Measurements from ENCODE around the gene TCP11.

- no peak for TF ChIP-seq POLR2AphosphoS5 (IDR thresholded peaks at IDR 0.05)
- TF ChIP-seq CTCF (IDR thresholded peaks at IDR 0.05) = no peak
- no peak for TF ChIP-seq POLR2A (IDR thresholded peaks at IDR 0.05)
Measured at GRCh38 chr6:35124356-35124755, 16.8 kb downstream of the TCP11 start.
